Thymus (tissue), 11 donors: Measurements from ENCODE around the gene CACNA1E. TPM values are rescaled to one million over a fixed set of nuclear protein-coding genes. Genes with fewer than 3 reads are reported as not detected.

ENCODE experiments used
- DNase-seq, 9 donors: peaks; one replicate each; pipeline ENCODE4 v3.0.0-alpha.2; 2013; ENCODE audit warnings: low spot score in 9 of 9, low read depth in 6 of 9, missing footprints in 1 of 9
- H3K27ac ChIP-seq, 2 donors: one replicate each; pipeline ENCODE4 v1.5.1; 2013; ENCODE audit warnings: control low read depth in 1 of 2, low read depth in 1 of 2, low read length in 1 of 2, mild to moderate bottlenecking in 1 of 2, moderate library complexity in 1 of 2
- H3K27me3 ChIP-seq, 2 donors: one replicate each; pipeline ENCODE4 v1.5.1; 2013; ENCODE audit warnings: low read length in 1 of 2; ENCODE audit not compliant: control insufficient read depth in 2 of 2, insufficient read depth in 1 of 2
- H3K36me3 ChIP-seq, 2 donors: one replicate each; pipeline ENCODE4 v1.5.1; 2013; ENCODE audit warnings: low read length in 1 of 2, mild to moderate bottlenecking in 1 of 2, moderate library complexity in 1 of 2; ENCODE audit not compliant: control insufficient read depth in 2 of 2, insufficient read depth in 2 of 2
- H3K4me1 ChIP-seq, 2 donors: one replicate each; pipeline ENCODE4 v1.5.1; 2013; ENCODE audit warnings: low read length in 2 of 2; ENCODE audit not compliant: control insufficient read depth in 2 of 2, insufficient read depth in 2 of 2
- H3K4me3 ChIP-seq, 2 donors: one replicate each; pipeline ENCODE4 v1.5.1; 2013; ENCODE audit warnings: low read length in 2 of 2, control low read depth in 1 of 2, mild to moderate bottlenecking in 1 of 2
- H3K9me3 ChIP-seq, 2 donors: one replicate each; pipeline ENCODE4 v1.5.1; 2013; ENCODE audit warnings: low read length in 1 of 2, mild to moderate bottlenecking in 1 of 2; ENCODE audit not compliant: control insufficient read depth in 2 of 2, insufficient read depth in 1 of 2
- WGBS: extraction: QIAGEN DNeasy Blood & Tissue Kit; methylation state at CpG from one replicate; pipeline ENCODE4 v1.1.7; 2013; 5-methylcytosine and 5-hydroxymethylcytosine counted together
- polyA plus RNA-seq: library from polyadenylated mRNA; stranded (reverse); fragments of 200-250 nt; gene quantifications from one replicate; pipeline ENCODE4 v1.2.3, GENCODE V29; 2013
- total RNA-seq: library from RNA; stranded (reverse); fragments of 120-200 nt; gene quantifications from one replicate; pipeline ENCODE4 v1.2.4, GENCODE V29; 2013
- donor health status: healthy.

CACNA1E gene
- total and polyA plus RNA-seq, 2 donors, result 0.05 to 0.09 TPM

DNA sequence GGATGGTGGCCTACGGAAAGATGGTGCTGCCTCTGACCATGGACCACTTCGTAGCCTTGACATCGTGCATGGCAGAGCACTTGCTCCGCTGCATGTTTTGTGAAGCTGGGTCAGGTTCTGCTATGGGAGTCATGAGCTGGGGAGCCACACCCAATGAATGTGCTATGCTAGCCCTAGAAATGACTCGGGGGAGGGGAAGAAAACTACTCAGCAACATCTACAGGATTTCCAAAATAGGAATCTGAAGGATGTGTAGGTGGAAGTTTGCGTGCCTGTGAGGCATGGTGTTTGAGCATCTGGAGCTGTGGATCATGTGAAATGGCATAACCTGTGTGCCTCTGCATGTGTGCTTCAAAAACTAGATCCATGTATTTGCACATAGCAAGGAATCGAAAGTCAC, 247.3 kb downstream of the CACNA1E start:
- Histone ChIP-seq H3K27ac (no peak overlapping the region), H3K9me3 (no peaks in the 10 kb centered on the region), H3K4me1 (no peaks in the 10 kb centered on the region), H3K27me3 (no peaks in the 10 kb centered on the region), H3K4me3 (no peak overlapping the region), H3K36me3 (no peaks in the 10 kb centered on the region)
- 93% methylated on average over 7 of the region's 7 CpGs for WGBS
- no peak for DNase-seq

DNA sequence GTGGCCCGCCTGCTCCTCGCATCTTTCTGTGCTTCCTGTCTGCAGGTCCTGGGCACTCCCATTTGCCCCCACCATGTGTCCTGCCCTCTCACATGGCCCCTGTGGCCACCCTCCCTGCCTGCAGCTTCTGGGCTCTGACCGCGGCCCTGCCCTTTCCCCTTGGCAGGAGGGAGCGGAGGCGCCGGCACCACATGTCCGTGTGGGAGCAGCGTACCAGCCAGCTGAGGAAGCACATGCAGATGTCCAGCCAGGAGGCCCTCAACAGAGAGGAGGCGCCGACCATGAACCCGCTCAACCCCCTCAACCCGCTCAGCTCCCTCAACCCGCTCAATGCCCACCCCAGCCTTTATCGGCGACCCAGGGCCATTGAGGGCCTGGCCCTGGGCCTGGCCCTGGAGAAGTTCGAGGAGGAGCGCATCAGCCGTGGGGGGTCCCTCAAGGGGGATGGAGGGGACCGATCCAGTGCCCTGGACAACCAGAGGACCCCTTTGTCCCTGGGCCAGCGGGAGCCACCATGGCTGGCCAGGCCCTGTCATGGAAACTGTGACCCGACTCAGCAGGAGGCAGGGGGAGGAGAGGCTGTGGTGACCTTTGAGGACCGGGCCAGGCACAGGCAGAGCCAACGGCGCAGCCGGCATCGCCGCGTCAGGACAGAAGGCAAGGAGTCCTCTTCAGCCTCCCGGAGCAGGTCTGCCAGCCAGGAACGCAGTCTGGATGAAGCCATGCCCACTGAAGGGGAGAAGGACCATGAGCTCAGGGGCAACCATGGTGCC, 249.1 kb downstream of the CACNA1E start:
- 97% methylated on average over 31 of the region's 31 CpGs for WGBS
- Histone ChIP-seq H3K27ac (no peak overlapping the region), H3K9me3 (no peaks in the 10 kb centered on the region), H3K36me3 (no peaks in the 10 kb centered on the region), H3K4me1 (no peaks in the 10 kb centered on the region), H3K27me3 (no peaks in the 10 kb centered on the region), H3K4me3 (no peak overlapping the region)
- DNase-seq, result no peak

DNA sequence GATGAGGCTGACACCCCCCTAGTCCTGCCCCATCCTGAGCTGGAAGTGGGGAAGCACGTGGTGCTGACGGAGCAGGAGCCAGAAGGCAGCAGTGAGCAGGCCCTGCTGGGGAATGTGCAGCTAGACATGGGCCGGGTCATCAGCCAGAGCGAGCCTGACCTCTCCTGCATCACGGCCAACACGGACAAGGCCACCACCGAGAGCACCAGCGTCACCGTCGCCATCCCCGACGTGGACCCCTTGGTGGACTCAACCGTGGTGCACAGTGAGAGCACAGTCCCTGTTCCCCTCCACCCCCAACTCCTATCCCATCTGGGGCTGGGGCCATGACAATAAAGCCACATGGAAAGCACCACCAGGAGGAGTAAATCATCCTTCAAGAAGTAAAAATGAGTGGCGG, 250.2 kb downstream of the CACNA1E start:
- 95% methylated on average over 14 of the region's 14 CpGs for WGBS
- Histone ChIP-seq H3K27me3 (no peaks in the 10 kb centered on the region), H3K4me1 (no peaks in the 10 kb centered on the region), H3K4me3 (no peak overlapping the region), H3K36me3 (no peaks in the 10 kb centered on the region), H3K9me3 (no peaks in the 10 kb centered on the region), H3K27ac (no peak overlapping the region)
- no peak for DNase-seq

DNA sequence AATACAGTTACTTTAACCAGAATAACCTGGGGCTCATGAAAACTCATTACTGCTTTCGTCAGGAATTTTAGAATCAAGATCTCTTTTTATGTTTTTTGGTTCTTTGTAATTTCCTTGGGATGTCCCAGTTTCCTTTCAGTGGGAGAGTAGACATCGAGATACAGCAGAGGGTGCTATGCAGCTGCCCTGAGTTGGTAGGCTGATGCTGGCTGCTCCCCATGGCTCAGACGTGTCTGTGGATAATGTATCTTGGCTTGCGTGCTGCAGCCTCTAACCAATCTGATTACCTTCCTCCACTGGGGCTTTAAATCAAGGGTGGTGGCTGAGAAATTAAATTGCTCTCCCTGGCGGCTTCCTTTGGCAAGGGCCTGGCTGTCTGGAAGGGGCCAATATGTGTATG, 253.7 kb downstream of the CACNA1E start:
- WGBS, result 72% methylated on average over 5 of the region's 5 CpGs
- H3K4me3 ChIP-seq, result no peak overlapping the region
- no peaks in the 10 kb centered on the region for H3K4me1 ChIP-seq
- no peak overlapping the region for H3K27ac ChIP-seq
- no peaks in the 10 kb centered on the region for H3K9me3 ChIP-seq
- no peak for DNase-seq
- H3K27me3 ChIP-seq, result no peaks in the 10 kb centered on the region
- no peaks in the 10 kb centered on the region for H3K36me3 ChIP-seq

DNA sequence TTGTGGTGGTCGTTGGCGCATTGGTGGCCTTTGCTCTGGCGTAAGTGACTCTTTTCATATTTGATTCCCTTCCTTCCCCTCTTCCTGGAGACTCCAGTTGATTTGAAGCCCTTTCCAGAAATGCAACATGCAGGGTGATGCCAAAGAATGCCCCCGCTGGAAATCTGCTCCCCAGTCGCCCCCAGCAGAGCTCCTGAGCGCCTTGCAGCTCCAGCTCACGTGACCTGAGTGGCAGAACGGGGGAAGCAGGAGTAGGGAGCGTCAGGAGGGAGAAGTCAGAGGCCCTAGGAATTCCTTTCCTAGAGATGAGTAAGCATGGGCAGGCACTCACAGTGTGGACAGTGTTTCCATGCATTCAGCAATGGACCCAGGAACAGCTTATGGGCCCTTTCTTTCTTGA, 255.9 kb downstream of the CACNA1E start:
- Histone ChIP-seq H3K27me3 (no peaks in the 10 kb centered on the region), H3K4me1 (no peaks in the 10 kb centered on the region), H3K4me3 (no peak overlapping the region), H3K36me3 (no peaks in the 10 kb centered on the region), H3K27ac (no peak overlapping the region), H3K9me3 (no peaks in the 10 kb centered on the region)
- no peak for DNase-seq
- 85% methylated on average over 9 of the region's 9 CpGs for whole genome bisulfite sequencing

DNA sequence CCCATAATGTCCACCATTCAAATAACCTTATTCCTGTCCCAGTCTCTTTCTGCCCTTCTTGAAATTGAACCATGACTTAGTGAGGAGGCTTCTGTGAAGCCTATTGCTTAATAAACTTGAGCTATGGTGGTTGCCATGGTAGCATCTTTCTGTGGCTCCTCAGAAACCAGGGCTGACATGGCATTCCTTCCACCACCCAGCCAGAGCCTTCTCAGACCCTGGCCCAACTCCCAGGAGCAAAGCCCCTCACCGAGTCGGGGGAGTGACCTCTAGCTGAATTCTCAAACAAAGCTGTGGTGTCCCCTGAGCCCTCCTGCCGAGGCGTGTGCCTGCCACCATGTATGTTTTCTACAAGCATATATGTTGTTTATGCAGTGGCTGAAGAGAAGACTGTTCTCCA, 259.1 kb downstream of the CACNA1E start:
- Histone ChIP-seq H3K27me3 (no peaks in the 10 kb centered on the region), H3K9me3 (no peaks in the 10 kb centered on the region), H3K4me1 (no peaks in the 10 kb centered on the region), H3K27ac (no peak overlapping the region), H3K4me3 (no peak overlapping the region), H3K36me3 (no peaks in the 10 kb centered on the region)
- WGBS, result 95% methylated on average over 4 of the region's 4 CpGs
- DNase-seq, result no peak

DNA sequence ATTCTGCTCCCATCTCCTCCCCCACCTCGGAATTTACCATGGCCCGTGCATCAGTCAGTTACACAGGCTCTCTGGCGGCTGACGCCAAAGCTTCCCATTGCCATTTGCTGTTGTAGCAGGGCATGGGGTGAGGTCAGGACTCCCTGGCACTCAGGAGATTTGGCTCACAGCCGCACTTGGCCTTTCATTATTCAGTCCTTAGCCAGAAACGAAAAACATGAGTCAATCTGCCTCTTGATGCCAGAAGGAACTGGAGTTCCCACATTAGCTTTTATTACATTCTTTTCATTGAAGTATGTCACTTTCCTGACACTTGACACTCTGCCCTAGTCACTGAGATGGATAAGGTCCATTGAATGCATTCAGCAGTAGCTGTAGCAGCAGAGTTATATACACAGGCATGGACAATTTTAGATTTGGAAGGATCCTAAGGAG, 260.6 kb downstream of the CACNA1E start:
- Histone ChIP-seq H3K36me3 (no peaks in the 10 kb centered on the region), H3K27me3 (no peaks in the 10 kb centered on the region), H3K27ac (no peak overlapping the region), H3K4me1 (no peaks in the 10 kb centered on the region), H3K4me3 (no peak overlapping the region), H3K9me3 (no peaks in the 10 kb centered on the region)
- 75% methylated on average over 6 of the region's 6 CpGs for WGBS
- no peak for DNase-seq

DNA sequence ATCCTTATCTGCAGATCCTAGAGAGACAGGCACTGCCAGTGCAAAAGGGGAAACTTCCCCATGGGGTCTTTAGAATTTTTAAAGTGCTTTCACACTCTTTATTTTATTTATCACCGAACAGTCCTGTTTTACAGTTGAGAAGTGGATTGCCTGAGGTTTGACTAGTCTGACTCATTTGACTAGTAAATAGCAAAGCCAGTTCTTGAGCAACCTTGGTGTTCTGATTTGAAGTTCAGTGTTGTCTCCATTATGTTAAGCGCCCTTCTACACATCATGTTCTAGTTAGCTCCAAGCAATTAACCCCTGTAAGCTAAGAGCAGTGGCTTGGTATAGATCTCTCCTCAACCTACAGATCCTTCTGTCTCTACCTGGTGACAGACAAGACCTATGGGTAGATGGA, 262.9 kb downstream of the CACNA1E start:
- H3K9me3 ChIP-seq, result no peaks in the 10 kb centered on the region
- H3K4me1 ChIP-seq, result no peaks in the 10 kb centered on the region
- H3K27ac ChIP-seq, result no peak overlapping the region
- H3K27me3 ChIP-seq, result no peaks in the 10 kb centered on the region
- no peaks in the 10 kb centered on the region for H3K36me3 ChIP-seq
- no peak for DNase-seq
- 91% methylated on average over 2 of the region's 2 CpGs for WGBS
- H3K4me3 ChIP-seq, result no peak overlapping the region

DNA sequence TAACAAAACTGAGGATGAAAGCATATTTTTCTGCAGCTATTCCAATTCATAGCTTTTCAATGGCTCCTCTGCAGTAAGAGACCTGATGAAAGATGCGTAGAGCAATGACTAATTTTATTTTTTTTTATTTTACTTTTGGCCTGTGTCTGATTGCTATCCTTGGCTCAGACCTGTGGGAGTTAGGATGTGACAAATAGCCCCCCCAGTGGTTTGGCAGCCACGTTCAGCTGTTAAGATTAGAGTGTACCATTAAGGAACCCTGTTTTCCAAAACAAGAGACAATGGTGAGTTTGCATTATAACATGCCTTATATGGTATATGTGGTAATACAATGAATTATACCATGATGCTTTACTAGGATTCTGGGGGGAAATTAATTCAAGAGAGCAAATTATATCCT, 264.7 kb downstream of the CACNA1E start:
- Histone ChIP-seq H3K27ac (no peak overlapping the region), H3K36me3 (no peaks in the 10 kb centered on the region), H3K27me3 (no peaks in the 10 kb centered on the region), H3K4me3 (no peak overlapping the region), H3K4me1 (no peaks in the 10 kb centered on the region), H3K9me3 (no peaks in the 10 kb centered on the region)
- 68% methylated on average over 2 of the region's 2 CpGs for WGBS
- DNase-seq, result no peak
